ENCODE results near the gene SLC4A4.

SLC4A4 gene

DNA sequence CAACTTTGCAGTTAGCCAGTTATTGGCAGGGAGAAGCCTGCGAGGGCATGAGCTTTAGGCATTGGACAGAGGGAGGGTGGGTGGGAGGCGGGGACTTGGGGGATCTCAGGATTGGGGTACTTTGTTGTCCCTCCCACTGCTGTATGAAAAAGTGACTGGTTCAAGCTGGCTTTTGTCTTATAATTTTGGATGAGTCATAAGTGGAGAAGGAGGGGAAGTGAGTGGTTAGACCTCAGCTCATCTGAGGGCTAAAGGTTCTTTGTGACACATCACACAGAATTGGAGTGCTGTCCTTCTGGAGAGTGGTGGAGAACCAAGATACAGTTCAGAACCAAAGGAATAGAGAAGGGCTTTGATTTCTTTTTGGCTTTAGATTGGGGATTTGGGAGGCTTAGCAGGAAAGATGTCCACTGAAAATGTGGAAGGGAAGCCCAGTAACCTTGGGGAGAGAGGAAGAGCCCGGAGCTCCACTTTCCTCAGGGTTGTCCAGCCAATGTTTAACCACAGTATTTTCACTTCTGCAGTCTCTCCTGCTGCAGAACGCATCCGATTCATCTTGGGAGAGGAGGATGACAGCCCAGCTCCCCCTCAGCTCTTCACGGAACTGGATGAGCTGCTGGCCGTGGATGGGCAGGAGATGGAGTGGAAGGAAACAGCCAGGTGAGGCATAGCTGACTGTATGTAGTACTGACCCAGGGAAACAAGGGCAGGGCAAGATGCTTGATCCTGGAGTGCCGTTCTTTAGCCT is at the start of gene SLC4A4:
Gene SLC4A4, plus strand, starts transcription at position 175 of the 748 bp plus-strand sequence.
- no peak within 1 kb of the TSS for H3K27ac ChIP-seq
- TF ChIP-seq ZFX (IDR thresholded peaks at IDR 0.05; ENCODE audit: borderline replicate concordance): no peak
- TF ChIP-seq, protein P1, sequence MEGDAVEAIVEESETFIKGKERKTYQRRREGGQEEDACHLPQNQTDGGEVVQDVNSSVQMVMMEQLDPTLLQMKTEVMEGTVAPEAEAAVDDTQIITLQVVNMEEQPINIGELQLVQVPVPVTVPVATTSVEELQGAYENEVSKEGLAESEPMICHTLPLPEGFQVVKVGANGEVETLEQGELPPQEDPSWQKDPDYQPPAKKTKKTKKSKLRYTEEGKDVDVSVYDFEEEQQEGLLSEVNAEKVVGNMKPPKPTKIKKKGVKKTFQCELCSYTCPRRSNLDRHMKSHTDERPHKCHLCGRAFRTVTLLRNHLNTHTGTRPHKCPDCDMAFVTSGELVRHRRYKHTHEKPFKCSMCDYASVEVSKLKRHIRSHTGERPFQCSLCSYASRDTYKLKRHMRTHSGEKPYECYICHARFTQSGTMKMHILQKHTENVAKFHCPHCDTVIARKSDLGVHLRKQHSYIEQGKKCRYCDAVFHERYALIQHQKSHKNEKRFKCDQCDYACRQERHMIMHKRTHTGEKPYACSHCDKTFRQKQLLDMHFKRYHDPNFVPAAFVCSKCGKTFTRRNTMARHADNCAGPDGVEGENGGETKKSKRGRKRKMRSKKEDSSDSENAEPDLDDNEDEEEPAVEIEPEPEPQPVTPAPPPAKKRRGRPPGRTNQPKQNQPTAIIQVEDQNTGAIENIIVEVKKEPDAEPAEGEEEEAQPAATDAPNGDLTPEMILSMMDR (IDR thresholded peaks at IDR 0.05): no peak

DNA sequence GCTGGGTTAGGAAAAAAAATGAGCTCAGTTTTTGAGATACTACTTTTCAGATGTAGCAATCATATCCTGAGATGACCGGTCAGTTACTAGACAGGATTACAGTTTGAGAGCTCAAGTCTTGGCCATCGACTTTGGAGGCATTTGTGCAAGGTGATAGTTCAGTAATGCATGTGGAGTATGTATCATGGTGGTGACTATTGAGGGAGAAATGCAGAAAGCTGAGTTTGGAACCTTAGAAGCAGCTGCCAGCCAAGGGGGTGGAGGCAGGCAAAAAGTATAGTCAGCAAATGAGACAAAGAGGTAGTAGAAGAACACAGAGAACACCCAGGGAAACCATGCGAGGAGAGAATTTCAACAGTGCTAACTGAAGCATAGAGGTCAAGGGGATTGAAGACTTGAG is 48.7 kb upstream of the SLC4A4 start:
- TF ChIP-seq, protein P1 (IDR thresholded peaks at IDR 0.05): no peak
- no peak for TF ChIP-seq ZFX (IDR thresholded peaks at IDR 0.05; ENCODE audit: borderline replicate concordance)
- no peak overlapping the region for H3K27ac ChIP-seq

DNA sequence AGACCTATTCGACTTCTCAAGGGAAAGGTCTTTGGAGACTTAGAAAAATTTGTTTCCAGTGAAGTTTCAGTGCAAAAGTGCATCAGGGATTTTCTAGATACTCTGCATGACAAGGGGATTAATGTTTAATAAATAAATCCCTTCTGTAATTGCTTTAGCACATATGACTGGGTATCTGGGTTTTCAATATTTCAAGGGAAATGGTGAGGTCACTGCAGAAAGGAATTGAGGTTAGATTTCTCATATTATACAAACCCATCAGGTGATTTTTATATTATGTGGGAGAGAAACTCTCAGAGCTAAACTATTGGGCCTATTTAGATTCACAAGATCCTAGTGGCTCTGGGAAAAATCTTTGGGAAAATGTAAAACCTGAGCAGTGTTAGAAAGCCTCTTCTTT is 48.3 kb upstream of the SLC4A4 start:
- H3K27ac ChIP-seq: no peak overlapping the region
- no peak for TF ChIP-seq ZFX (IDR thresholded peaks at IDR 0.05; ENCODE audit: borderline replicate concordance)
- TF ChIP-seq, protein P1 (IDR thresholded peaks at IDR 0.05): no peak

DNA sequence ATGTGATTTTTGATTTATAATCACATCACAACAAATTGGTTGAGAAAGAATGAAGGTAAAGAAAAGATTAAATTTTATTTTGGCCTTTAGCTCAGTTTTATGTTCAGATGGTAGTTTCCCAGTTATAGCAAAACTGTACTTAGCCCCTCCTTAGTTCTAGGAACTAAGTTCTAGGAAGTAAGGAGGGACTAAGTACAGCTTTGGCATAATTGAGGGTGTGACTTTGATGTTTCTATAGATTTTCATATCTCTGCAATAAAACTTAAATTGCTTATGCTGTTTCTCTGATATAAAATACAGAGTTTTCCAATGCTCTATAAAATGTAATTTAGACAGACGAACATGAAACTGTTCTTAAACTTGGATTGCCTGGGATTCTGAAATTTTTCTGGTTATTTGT is 46.6 kb upstream of the SLC4A4 start:
- no peak overlapping the region for H3K27ac ChIP-seq
- TF ChIP-seq ZFX (IDR thresholded peaks at IDR 0.05; ENCODE audit: borderline replicate concordance): no peak
- TF ChIP-seq, protein P1 (IDR thresholded peaks at IDR 0.05): no peak

- no peak for TF ChIP-seq ZFX (IDR thresholded peaks at IDR 0.05; ENCODE audit: borderline replicate concordance)
- TF ChIP-seq, protein P1 (IDR thresholded peaks at IDR 0.05): no peak
- H3K27ac ChIP-seq: no peak overlapping the region
Observed at GRCh38 chr4:71293705-71294104, 45.1 kb upstream of the SLC4A4 start.

DNA sequence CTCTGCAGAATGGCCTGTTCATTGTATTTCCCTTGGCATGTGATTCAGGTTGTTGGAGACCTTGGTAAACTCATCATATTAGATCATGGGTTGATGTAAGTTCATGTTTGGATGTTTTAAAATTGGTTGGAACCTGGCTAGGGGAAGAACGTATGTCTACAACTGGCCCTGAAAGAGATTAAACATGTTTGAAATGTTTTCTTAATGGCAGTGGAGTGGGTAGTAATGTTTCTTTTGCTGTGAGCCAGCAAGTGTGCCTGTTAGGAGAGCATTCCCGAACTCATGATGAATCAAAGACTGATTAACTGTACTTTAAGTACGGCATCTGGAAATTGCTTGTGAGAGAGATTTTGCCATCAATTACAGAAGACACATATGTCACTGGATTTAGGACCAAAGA is 44.5 kb upstream of the SLC4A4 start:
- TF ChIP-seq, protein P1 (IDR thresholded peaks at IDR 0.05): no peak
- no peak for TF ChIP-seq ZFX (IDR thresholded peaks at IDR 0.05; ENCODE audit: borderline replicate concordance)
- no peak overlapping the region for H3K27ac ChIP-seq

DNA sequence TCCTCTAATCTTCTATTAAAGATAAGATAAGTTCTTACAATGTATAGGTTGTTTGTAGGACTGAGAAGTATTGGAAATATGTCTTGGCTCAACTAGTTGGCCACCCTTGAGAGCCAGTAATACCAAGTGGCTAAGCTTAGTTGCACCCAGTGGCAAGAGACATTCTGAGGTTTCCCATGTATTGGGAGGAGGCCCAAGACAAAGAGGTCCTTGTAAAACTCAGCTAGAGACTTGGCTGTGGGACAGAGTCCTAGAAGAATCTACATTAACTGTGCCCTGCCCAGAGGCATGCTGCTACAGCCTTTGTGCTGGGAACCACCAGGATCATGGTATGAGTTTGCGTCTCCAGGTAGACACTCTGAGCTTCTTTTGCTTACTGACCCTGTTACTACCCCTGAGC is 41.9 kb upstream of the SLC4A4 start:
- TF ChIP-seq ZFX (IDR thresholded peaks at IDR 0.05; ENCODE audit: borderline replicate concordance): no peak
- TF ChIP-seq, protein P1 (IDR thresholded peaks at IDR 0.05): no peak
- no peak overlapping the region for H3K27ac ChIP-seq

All from 22Rv1 (cell line).